HFF-Myc (cell line): Measurements from ENCODE around the gene ERN1.
"Not testable (repeated sequence)": the region's sequence is repeated elsewhere in the genome, so short reads cannot be mapped to it uniquely, and the experiment has no call there.

Experiments
- DNase-seq: peaks from one replicate; pipeline ENCODE4 v3.0.0-alpha.2; 2011; ENCODE audit warnings: low read depth; ENCODE audit errors: extremely low read depth
- H3K4me3 ChIP-seq: replicated peaks from 2 replicates; pipeline ENCODE4 v1.5.1; 2011; ENCODE audit warnings: low read depth, mild to moderate bottlenecking, control low read depth, low read length
- TF ChIP-seq, protein P1 (sequence below): IDR thresholded peaks from 2 replicates; pipeline ENCODE4 v1.5.1; 2012; ENCODE audit warnings: mild to moderate bottlenecking, low read depth, low read length, control low read depth; ENCODE audit errors: missing control alignments

ERN1 gene

DNA sequence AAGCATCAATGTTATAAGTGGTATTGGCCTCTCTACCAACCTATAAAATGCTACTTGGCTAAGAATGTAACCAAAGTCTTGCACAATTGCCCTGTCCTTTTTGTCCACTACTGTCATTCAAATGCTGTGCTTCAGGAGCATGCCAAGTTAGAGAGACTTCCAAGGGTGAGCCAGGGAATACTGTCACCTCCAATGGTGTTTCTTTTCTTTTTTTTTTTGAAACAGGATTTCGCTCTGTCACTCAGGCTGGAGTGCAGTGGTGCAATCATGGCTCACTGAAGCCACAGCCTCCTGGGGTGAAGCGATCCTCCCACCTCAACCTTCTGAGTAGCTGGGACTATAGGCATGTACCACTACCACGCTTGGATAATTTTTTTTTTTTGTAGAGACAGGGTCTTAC is 43.7 kb upstream of the ERN1 start:
- TF ChIP-seq, protein P1, sequence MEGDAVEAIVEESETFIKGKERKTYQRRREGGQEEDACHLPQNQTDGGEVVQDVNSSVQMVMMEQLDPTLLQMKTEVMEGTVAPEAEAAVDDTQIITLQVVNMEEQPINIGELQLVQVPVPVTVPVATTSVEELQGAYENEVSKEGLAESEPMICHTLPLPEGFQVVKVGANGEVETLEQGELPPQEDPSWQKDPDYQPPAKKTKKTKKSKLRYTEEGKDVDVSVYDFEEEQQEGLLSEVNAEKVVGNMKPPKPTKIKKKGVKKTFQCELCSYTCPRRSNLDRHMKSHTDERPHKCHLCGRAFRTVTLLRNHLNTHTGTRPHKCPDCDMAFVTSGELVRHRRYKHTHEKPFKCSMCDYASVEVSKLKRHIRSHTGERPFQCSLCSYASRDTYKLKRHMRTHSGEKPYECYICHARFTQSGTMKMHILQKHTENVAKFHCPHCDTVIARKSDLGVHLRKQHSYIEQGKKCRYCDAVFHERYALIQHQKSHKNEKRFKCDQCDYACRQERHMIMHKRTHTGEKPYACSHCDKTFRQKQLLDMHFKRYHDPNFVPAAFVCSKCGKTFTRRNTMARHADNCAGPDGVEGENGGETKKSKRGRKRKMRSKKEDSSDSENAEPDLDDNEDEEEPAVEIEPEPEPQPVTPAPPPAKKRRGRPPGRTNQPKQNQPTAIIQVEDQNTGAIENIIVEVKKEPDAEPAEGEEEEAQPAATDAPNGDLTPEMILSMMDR = no peak
- H3K4me3 ChIP-seq = no peak overlapping the region
- DNase-seq = no peak

DNA sequence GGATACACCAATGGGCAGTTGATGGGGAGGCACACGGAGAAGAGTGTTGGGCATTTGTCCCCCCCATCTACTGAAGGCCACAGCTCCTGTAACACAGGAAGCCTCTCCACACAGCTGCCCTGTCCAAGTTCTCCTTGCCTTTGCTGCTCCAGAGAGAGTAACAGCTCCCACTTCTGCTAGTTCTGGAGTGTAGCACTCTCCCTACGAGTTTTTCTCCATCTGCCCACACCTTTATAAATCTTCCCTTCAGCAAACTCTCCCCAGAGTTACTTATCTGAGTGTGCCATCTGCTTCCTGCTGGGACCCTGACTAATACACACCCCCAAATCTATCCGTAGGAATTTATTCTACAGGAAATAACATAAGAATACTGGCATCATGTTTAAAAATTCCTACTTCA is 42.6 kb upstream of the ERN1 start:
- H3K4me3 ChIP-seq = no peak overlapping the region
- TF ChIP-seq, protein P1 = no peak
- no peak for DNase-seq

DNA sequence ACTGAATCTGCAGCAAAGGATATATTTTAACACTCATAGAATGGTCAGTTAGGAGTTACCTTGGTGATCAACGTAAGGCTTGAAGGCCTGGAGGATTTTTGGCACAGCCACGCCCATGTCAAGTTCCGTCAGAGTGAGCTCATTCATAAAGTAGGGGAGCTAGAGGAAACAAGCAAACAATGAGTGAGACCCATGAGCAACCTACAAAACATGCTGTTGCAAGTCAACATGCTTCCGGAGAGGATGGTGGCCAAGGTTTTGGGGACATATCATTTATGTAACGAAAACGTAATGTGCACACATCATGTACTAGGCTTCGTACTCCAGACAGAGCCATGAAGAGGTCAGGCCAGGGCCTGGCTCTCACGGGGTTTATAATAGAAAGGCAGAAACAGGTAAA is 41.1 kb upstream of the ERN1 start:
- no peak overlapping the region for H3K4me3 ChIP-seq
- DNase-seq = no peak
- TF ChIP-seq, protein P1 = no peak

DNA sequence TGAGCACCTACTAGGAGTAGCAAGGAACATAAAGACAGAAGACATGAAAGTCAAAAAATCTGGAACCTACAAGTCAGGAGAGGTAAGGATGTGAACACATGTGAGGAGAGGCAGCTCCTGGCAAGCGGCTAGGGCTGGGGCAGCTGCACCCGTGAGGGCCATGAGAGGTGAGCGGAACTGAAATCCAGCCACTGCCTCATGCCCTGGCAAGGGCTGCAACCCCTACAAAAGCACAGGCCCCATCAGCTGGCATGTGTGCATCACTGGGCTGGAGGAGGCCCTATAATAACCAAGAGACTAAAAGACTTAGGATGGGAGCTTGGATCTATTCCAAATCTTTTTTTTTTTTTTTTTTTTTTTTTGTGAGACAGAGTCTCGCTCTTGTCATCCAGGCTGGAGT is 40.3 kb upstream of the ERN1 start:
- DNase-seq = no peak
- H3K4me3 ChIP-seq = no peak overlapping the region
- TF ChIP-seq, protein P1 = no peak

DNA sequence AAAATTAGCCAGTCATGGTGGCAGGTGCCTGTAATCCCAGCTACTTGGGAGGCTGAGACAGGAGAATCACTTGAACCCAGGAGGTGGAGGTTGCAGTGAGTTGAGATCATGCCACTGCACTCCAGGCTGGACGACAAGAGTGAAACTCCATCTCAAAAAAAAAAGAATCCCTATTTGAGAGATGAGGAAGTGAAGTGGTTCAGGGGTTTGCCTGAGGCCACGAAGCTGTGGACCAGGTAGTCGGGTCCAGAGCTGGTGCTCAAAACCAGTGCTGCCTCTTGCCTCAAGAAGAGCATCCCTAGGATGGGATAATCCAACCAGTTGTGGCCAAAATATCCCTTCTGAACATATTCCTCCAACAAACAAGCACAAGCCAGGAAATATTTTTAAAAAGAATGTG is 37.7 kb upstream of the ERN1 start:
- DNase-seq, H3K4me3 ChIP-seq: not testable (repeated sequence)

DNA sequence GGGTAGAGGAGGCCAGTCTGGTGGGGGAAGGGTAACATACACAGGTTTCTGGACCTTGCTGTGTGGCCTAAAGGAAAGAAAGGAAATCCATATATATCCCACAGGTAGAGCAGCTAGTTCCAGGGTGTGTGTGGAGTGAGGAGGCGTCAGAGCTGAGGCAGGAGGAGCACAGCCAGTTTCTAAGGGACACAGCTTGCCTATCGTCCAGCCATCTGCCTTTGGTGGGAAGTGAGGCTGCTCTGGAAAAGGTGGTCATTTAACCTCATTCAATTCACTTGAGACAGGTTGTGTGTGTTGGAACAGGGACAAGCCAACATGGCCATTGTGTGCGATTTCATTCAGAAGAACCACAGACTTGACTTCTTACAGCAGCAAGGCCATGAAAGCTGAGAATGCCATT is 36.9 kb upstream of the ERN1 start:
- H3K4me3 ChIP-seq = no peak overlapping the region
- TF ChIP-seq, protein P1 = no peak
- no peak for DNase-seq

DNA sequence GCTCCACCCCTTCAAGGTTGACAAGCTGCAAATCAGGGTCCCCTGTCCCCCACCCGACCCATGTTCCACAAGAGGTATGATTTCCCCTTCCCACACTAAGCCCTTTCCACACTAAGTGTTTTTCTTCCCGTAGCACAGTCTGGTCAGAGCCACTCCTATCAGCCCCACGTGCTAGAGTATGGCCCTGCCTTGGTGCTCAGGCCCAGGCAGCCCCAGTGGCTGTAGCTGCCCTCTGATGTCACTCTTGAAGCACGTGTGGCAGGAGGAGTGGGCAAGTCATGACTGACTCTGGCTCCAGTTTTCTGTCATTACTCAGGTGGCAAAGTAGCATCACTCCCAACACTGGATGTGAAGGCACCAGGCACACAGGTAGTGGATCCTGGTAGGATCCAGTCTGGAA is 35.4 kb upstream of the ERN1 start:
- no peak for DNase-seq
- TF ChIP-seq, protein P1 = no peak

More for the DNA sequence above, 35.4 kb upstream of the ERN1 start:
- no peak overlapping the region for H3K4me3 ChIP-seq
